Dendritic cell treated with granulocyte-macrophage colony-stimulating factor and Interleukin-4, amounts not matched to agents 40 ng/mL and 50 ng/mL, for 4 days (primary cell): ENCODE measurements around the gene FABP1.

Experiments used
- H3K27ac Mint-ChIP-seq: one replicate; pipeline ENCODE4 v1.8.0; 2022; ENCODE audit warnings: mild to moderate bottlenecking, mixed read lengths
- H3K27me3 Mint-ChIP-seq: one replicate; pipeline ENCODE4 v1.8.0; 2022; ENCODE audit warnings: mild to moderate bottlenecking, mixed read lengths
- H3K36me3 Mint-ChIP-seq: one replicate; pipeline ENCODE4 v1.8.0; 2022; ENCODE audit warnings: low read depth, mixed read lengths
- H3K4me1 Mint-ChIP-seq: one replicate; pipeline ENCODE4 v1.8.0; 2022; ENCODE audit warnings: low read depth, mixed read lengths
- H3K4me3 Mint-ChIP-seq: one replicate; pipeline ENCODE4 v1.8.0; 2022; ENCODE audit warnings: mild to moderate bottlenecking, moderate library complexity, mixed read lengths
- H3K9me3 Mint-ChIP-seq: one replicate; pipeline ENCODE4 v1.8.0; 2022; ENCODE audit warnings: mixed read lengths
- intact Hi-C: fragments of 100-400 bp; cut with micrococcal nuclease; formaldehyde crosslinking; loops from one replicate; pipeline ENCODE4 v1.15.0; 2022

The FABP1 gene

DNA sequence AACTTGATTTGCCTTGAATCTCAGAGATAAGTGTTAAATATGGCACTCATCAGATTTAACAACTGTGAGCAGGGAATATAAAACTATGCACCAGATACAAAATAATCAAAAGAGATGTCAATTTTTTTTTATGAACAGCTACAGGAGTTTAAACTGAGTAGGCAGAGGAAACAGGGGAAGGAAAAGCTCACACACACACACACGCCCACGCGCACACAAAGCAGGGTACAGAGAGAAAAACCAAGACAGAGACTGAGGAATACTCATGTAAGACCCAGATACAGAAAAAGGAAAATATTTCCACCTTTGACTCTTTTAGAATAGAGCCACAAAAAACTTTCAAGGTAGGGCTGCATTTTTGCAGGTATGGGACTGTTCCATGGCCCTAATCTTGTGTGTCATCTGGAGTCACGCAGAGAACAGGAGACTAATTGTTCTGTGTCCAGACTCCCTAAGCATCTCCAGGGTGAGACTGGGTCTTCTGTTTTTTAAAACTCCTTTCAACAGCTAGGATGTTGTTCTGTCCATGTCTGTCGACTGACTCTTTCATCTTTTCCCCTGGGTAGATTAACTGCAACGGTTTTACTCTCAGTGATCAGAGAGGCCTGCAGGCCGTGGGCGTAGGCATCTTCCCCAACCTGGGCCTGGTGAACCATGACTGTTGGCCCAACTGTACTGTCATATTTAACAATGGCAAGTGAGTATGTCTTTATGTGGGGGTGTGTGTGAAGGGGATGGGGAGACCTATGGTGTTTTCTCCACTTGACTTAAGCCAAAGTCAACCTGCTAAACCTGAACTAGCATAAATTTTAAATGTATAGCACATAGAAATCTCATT is 37.2 kb downstream of the FABP1 start:
- intact Hi-C loops = no loop called here
- Mint-ChIP-seq H3K4me1 (peaks cover 14% of the 10 kb centered on the region), H3K27me3 (no peaks in the 10 kb centered on the region), H3K9me3 (no peaks in the 10 kb centered on the region), H3K27ac (no peak overlapping the region), H3K4me3 (no peak overlapping the region), H3K36me3 (no peaks in the 10 kb centered on the region)

GRCh38 chr2:88088999-88089398 is 38.9 kb downstream of the FABP1 start:
- no peaks in the 10 kb centered on the region for H3K27me3 Mint-ChIP-seq
- H3K27ac Mint-ChIP-seq = no peak overlapping the region
- H3K4me3 Mint-ChIP-seq = no peak overlapping the region
- peaks cover 14% of the 10 kb centered on the region for H3K4me1 Mint-ChIP-seq
- intact Hi-C loops = no loop called here
- no peaks in the 10 kb centered on the region for H3K9me3 Mint-ChIP-seq
- no peaks in the 10 kb centered on the region for H3K36me3 Mint-ChIP-seq

GRCh38 chr2:88087763-88088162 is 40.1 kb downstream of the FABP1 start:
- no peaks in the 10 kb centered on the region for H3K9me3 Mint-ChIP-seq
- no peak overlapping the region for H3K4me3 Mint-ChIP-seq
- H3K27ac Mint-ChIP-seq = no peak overlapping the region

DNA sequence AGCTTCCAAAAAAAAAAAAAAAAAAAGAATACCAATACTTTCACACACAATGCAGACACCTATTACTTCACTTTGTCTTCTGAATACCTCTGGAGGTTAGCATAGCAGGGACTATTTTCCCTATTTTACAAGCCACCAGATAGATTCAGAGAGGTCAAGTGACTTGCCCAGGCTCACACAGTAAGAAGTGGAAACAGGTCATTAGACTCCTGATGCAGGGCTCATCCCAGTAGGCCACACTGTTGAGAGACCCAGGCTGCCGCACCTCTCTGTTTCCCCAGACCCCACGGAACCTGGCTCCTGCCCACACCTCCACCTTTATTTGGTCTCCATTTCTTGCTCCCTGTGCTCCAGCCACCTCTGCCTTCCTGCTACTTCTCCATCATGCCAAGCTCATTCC is 40.8 kb downstream of the FABP1 start:
- no peaks in the 10 kb centered on the region for H3K9me3 Mint-ChIP-seq
- no peak overlapping the region for H3K27ac Mint-ChIP-seq
- H3K4me1 Mint-ChIP-seq = peaks cover 11% of the 10 kb centered on the region
- no peak overlapping the region for H3K4me3 Mint-ChIP-seq
- H3K27me3 Mint-ChIP-seq = no peaks in the 10 kb centered on the region
- H3K36me3 Mint-ChIP-seq = no peaks in the 10 kb centered on the region
- intact Hi-C loops = no loop called here

More at GRCh38 chr2:88087763-88088162, 40.1 kb downstream of the FABP1 start:
- Mint-ChIP-seq H3K4me1 (peaks cover 14% of the 10 kb centered on the region), H3K36me3 (no peaks in the 10 kb centered on the region), H3K27me3 (no peaks in the 10 kb centered on the region)
- intact Hi-C loops = no loop called here

GRCh38 chr2:88086401-88086800 is 41.5 kb downstream of the FABP1 start:
- intact Hi-C loops = no loop called here
- H3K4me1 Mint-ChIP-seq = peaks cover 6% of the 10 kb centered on the region
- H3K27me3 Mint-ChIP-seq = no peaks in the 10 kb centered on the region
- H3K36me3 Mint-ChIP-seq = no peaks in the 10 kb centered on the region
- no peaks in the 10 kb centered on the region for H3K9me3 Mint-ChIP-seq
- H3K27ac Mint-ChIP-seq = no peak overlapping the region
- H3K4me3 Mint-ChIP-seq = no peak overlapping the region

DNA sequence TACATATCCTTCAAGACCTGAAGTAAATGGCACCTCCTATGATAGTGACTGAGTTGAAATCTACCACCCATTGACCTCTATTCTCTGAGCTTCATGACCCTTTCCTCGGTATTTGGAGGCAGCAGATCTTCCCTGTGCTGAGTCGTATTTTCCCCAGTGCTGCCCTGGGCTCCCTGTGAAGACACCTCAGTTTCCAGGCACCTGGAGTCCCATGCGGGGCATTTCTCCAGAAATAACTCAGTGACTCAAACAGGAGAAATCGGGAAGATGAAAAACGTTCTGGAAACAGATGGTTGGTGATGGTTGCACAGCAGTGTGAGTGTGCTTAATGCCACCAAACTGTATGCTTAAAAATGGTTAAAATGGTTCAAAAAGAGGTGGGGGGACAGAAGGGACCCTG is 42.3 kb downstream of the FABP1 start:
- no peaks in the 10 kb centered on the region for H3K27me3 Mint-ChIP-seq
- peaks cover 4% of the 10 kb centered on the region for H3K4me1 Mint-ChIP-seq
- H3K36me3 Mint-ChIP-seq = no peaks in the 10 kb centered on the region
- no peak overlapping the region for H3K27ac Mint-ChIP-seq
- no peaks in the 10 kb centered on the region for H3K9me3 Mint-ChIP-seq
- H3K4me3 Mint-ChIP-seq = no peak overlapping the region
- intact Hi-C loops = no loop called here

- Mint-ChIP-seq H3K27ac (no peak overlapping the region), H3K4me3 (no peak overlapping the region), H3K36me3 (no peaks in the 10 kb centered on the region), H3K27me3 (no peaks in the 10 kb centered on the region), H3K4me1 (no peaks in the 10 kb centered on the region), H3K9me3 (no peaks in the 10 kb centered on the region)
- intact Hi-C loops = no loop called here
These were observed 42.8 kb downstream of the FABP1 start for GRCh38 chr2:88085099-88085498.

DNA sequence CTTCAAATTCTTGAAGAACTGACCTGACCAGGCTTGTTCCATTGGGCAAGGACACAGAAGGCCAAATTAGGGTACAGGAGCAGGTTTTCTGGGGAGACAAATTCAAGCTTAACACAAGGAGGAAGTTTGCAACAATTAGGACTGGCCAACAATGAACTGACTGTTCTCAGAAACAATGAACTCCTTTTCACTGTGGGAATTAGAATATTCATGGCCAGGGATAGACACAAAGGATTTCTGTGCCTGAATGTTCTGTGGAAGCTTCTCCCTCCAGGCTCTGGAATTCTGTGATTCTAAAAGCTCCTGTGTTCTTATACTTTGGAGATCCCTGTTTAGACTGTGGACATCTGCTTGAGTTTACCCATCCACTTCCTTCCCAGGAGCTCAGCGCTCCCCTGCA is 45.1 kb downstream of the FABP1 start:
- Mint-ChIP-seq H3K27ac (no peak overlapping the region), H3K9me3 (no peaks in the 10 kb centered on the region), H3K4me1 (no peaks in the 10 kb centered on the region), H3K27me3 (no peaks in the 10 kb centered on the region), H3K36me3 (no peaks in the 10 kb centered on the region), H3K4me3 (no peak overlapping the region)
- intact Hi-C loops = no loop called here

DNA sequence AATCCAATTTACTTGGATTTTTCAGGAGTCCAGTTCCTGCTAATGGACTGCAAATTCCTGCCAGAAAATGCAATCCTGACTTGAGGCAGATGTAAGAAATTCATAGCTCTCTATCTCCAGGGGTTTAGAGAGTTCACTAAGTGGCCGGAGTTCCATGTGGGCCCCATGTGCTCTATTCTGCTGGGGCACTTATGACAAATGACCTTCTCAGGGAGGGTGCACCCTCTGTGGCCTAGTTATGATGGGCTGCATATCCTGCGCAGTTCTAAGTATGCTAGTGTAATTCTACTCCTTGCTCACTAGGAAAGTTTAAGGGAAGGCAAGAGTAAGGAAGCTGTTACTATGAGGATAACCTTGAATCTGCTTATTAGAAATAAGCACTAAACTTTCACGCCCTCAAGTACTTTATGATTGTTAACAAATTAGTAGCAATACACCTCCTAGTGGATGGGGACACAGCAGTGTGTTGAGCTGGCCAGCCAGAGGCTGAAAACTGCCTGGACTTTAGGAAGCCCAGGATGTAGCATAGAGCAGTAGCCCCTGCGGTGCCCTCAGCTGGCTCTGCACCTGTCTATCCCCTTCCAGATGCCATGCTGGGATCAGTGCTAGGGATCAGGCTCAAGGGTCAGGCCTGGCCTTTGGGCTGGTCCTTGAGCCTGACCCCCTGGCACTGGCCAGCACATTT is 45.8 kb downstream of the FABP1 start:
- Mint-ChIP-seq H3K9me3 (no peaks in the 10 kb centered on the region), H3K27me3 (no peaks in the 10 kb centered on the region), H3K4me1 (no peaks in the 10 kb centered on the region), H3K4me3 (no peak overlapping the region), H3K36me3 (no peaks in the 10 kb centered on the region), H3K27ac (no peak overlapping the region)
- intact Hi-C loops = no loop called here

- no peaks in the 10 kb centered on the region for H3K27me3 Mint-ChIP-seq
- H3K4me3 Mint-ChIP-seq = no peak overlapping the region
- H3K4me1 Mint-ChIP-seq = no peaks in the 10 kb centered on the region
- no peaks in the 10 kb centered on the region for H3K9me3 Mint-ChIP-seq
- H3K27ac Mint-ChIP-seq = no peak overlapping the region
- H3K36me3 Mint-ChIP-seq = no peaks in the 10 kb centered on the region
- intact Hi-C loops = no loop called here
These were observed 47.3 kb downstream of the FABP1 start for GRCh38 chr2:88080545-88080944.

DNA sequence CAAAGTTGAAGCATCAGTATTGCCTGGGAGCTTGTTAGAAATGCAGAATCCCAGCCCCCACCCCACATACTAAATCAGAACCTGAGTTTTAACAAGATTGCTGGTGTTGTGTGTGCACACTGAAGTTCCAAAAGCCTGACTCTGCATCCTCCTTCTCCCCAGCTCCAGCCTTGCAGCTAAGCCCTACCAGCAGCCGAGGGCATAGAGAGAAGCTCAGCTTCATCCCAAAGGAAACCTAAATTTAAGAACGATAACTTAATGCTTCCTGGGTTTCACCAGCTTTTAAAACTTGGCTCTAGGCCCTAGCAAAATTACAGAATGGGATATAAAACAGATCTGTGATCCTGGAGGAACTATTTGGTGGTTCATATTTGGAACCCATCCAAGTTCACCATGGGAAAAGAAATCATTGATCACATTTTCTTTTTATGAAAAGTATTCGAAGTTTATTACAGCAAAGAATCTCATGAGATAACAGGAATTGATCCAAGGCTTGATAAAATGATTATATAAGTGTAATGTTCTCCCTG is 49.2 kb downstream of the FABP1 start:
- intact Hi-C loops = no loop called here
- no peaks in the 10 kb centered on the region for H3K27me3 Mint-ChIP-seq
- H3K36me3 Mint-ChIP-seq = no peaks in the 10 kb centered on the region
- peaks cover 8% of the 10 kb centered on the region for H3K4me1 Mint-ChIP-seq
- no peak overlapping the region for H3K27ac Mint-ChIP-seq
- H3K9me3 Mint-ChIP-seq = no peaks in the 10 kb centered on the region
- H3K4me3 Mint-ChIP-seq = no peak overlapping the region

GRCh38 chr2:88077080-88077479 is 50.8 kb downstream of the FABP1 start:
- Mint-ChIP-seq H3K9me3 (no peaks in the 10 kb centered on the region), H3K4me3 (no peak overlapping the region), H3K27me3 (no peaks in the 10 kb centered on the region), H3K36me3 (no peaks in the 10 kb centered on the region), H3K4me1 (peaks cover 8% of the 10 kb centered on the region), H3K27ac (no peak overlapping the region)
- intact Hi-C loops = no loop called here

GRCh38 chr2:88074854-88075292 is 53.0 kb downstream of the FABP1 start:
- Mint-ChIP-seq H3K36me3 (no peaks in the 10 kb centered on the region), H3K27me3 (no peaks in the 10 kb centered on the region), H3K9me3 (no peaks in the 10 kb centered on the region), H3K4me3 (no peak overlapping the region), H3K4me1 (peaks cover 8% of the 10 kb centered on the region), H3K27ac (no peak overlapping the region)
- intact Hi-C loops = no loop called here

DNA sequence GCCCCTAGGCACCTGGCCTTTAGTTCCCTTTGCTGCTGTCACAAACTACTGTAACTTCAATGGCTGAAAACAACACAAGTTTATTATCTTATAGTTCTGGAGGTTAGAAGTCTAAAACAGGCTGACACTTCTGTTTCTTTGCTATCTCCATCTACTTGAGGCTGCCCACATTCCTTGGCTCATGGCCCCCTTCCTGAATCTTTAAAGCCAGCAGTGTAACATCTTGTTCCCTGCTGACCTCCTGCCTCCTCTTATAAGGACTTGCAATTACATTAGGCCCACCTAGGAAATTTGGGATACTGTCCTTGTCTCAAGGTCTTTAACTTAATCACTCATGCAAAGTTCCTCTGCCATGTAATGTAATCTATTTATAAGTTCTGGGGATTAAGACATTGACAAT is 53.7 kb downstream of the FABP1 start:
- no peak overlapping the region for H3K27ac Mint-ChIP-seq
- no peaks in the 10 kb centered on the region for H3K9me3 Mint-ChIP-seq
- peaks cover 8% of the 10 kb centered on the region for H3K4me1 Mint-ChIP-seq
- H3K36me3 Mint-ChIP-seq = no peaks in the 10 kb centered on the region
- no peaks in the 10 kb centered on the region for H3K27me3 Mint-ChIP-seq
- H3K4me3 Mint-ChIP-seq = no peak overlapping the region
- intact Hi-C loops = no loop called here
